Parathyroid adenoma (tissue), 2 donors: Measurements from ENCODE around the gene NXPH2.

Experiments used
- H2AFZ ChIP-seq: fragments of 300-600 bp; sonication (generic); one replicate; pipeline ENCODE4 v1.7.0; 2017; ENCODE audit warnings: antibody characterized with exemption, mild to moderate bottlenecking
- H3K27ac ChIP-seq: fragments of 300-600 bp; sonication (generic); one replicate; pipeline ENCODE4 v1.7.0; 2017
- H3K27me3 ChIP-seq: fragments of 300-600 bp; sonication (generic); one replicate; pipeline ENCODE4 v1.7.0; 2017; ENCODE audit warnings: low read length; ENCODE audit not compliant: control insufficient read depth, insufficient read depth
- H3K36me3 ChIP-seq: fragments of 300-600 bp; sonication (generic); one replicate; pipeline ENCODE4 v1.7.0; 2017; ENCODE audit warnings: low read length; ENCODE audit not compliant: control insufficient read depth, insufficient read depth
- H3K4me1 ChIP-seq: fragments of 300-600 bp; sonication (generic); one replicate; pipeline ENCODE4 v1.7.0; 2017; ENCODE audit warnings: control low read depth
- H3K4me2 ChIP-seq: fragments of 300-600 bp; sonication (generic); one replicate; pipeline ENCODE4 v1.7.0; 2017; ENCODE audit warnings: low read length
- H3K4me3 ChIP-seq: fragments of 300-600 bp; sonication (generic); one replicate; pipeline ENCODE4 v1.7.0; 2017; ENCODE audit warnings: low read depth, low read length
- H3K79me2 ChIP-seq: fragments of 300-600 bp; sonication (generic); one replicate; pipeline ENCODE4 v1.7.0; 2017; ENCODE audit warnings: control low read depth
- H3K9ac ChIP-seq: fragments of 300-600 bp; sonication (generic); one replicate; pipeline ENCODE4 v1.7.0; 2017; ENCODE audit warnings: mild to moderate bottlenecking
- H3K9me3 ChIP-seq: fragments of 300-600 bp; sonication (generic); one replicate; pipeline ENCODE4 v1.7.0; 2017; ENCODE audit warnings: low read length; ENCODE audit not compliant: control insufficient read depth
- TF ChIP-seq, protein P1 (sequence below): fragments of 300-600 bp; sonication (generic); IDR thresholded peaks from one replicate; pipeline ENCODE4 v1.7.0; 2017; ENCODE audit warnings: antibody characterized with exemption, mild to moderate bottlenecking
- donor health status: primary hyperparathyroidism.

NXPH2 gene

DNA sequence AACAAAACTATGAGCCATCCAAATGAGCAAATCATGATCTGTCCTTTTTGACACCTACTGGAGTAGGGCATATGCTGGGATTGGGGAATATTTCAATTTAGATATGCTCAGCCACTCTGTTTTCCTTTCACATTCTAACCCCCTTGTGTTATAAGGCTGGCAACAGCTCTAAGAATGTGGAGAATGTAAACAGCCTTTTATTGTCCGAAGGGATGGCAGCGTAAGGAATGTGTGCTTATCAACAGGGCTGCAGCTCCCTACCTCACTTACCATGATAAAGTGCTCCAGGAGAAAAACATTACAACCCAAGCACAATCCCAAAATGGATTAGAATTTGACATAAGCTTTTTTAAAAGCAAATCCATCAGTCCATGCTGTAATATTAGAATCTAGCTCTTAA, 2.2 kb downstream of the NXPH2 start:
- H3K27me3 ChIP-seq: peaks cover 8% of the 10 kb centered on the region
- H3K79me2 ChIP-seq: no peaks in the 10 kb centered on the region
- no peaks in the 10 kb centered on the region for H3K4me1 ChIP-seq
- H3K36me3 ChIP-seq: no peaks in the 10 kb centered on the region
- no peak overlapping the region for H3K9ac ChIP-seq
- no peak overlapping the region for H3K4me3 ChIP-seq
- no peak overlapping the region for H3K4me2 ChIP-seq
- H3K27ac ChIP-seq: no peak overlapping the region
- no peaks in the 10 kb centered on the region for H3K9me3 ChIP-seq
- H2AFZ ChIP-seq: no peak overlapping the region
- TF ChIP-seq, protein P1, sequence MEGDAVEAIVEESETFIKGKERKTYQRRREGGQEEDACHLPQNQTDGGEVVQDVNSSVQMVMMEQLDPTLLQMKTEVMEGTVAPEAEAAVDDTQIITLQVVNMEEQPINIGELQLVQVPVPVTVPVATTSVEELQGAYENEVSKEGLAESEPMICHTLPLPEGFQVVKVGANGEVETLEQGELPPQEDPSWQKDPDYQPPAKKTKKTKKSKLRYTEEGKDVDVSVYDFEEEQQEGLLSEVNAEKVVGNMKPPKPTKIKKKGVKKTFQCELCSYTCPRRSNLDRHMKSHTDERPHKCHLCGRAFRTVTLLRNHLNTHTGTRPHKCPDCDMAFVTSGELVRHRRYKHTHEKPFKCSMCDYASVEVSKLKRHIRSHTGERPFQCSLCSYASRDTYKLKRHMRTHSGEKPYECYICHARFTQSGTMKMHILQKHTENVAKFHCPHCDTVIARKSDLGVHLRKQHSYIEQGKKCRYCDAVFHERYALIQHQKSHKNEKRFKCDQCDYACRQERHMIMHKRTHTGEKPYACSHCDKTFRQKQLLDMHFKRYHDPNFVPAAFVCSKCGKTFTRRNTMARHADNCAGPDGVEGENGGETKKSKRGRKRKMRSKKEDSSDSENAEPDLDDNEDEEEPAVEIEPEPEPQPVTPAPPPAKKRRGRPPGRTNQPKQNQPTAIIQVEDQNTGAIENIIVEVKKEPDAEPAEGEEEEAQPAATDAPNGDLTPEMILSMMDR: no peak

DNA sequence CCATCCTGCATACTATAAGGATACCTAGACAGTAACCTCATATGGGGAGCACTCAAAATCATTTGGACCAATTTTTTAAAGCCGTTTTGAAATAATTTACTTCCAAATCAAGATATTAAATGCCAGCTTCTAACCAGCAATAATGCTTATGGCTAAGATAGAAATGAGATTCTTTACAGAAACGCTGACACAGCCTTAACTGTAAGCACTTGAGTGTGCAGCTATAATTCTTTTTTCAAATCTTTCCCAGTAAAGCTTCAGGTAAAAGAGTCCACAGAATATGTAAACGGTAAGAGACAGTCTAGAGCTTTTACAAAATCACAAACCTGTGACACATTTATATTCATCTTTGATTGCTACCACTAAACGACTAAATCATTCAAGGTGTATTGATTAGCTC, 4.5 kb downstream of the NXPH2 start:
- peaks cover 5% of the 10 kb centered on the region for H3K27me3 ChIP-seq
- TF ChIP-seq, protein P1: no peak
- H3K9me3 ChIP-seq: no peaks in the 10 kb centered on the region
- H3K36me3 ChIP-seq: no peaks in the 10 kb centered on the region
- no peak overlapping the region for H3K27ac ChIP-seq
- H3K4me3 ChIP-seq: no peak overlapping the region
- no peak overlapping the region for H3K4me2 ChIP-seq
- H3K4me1 ChIP-seq: no peaks in the 10 kb centered on the region
- no peak overlapping the region for H2AFZ ChIP-seq
- no peak overlapping the region for H3K9ac ChIP-seq
- no peaks in the 10 kb centered on the region for H3K79me2 ChIP-seq

DNA sequence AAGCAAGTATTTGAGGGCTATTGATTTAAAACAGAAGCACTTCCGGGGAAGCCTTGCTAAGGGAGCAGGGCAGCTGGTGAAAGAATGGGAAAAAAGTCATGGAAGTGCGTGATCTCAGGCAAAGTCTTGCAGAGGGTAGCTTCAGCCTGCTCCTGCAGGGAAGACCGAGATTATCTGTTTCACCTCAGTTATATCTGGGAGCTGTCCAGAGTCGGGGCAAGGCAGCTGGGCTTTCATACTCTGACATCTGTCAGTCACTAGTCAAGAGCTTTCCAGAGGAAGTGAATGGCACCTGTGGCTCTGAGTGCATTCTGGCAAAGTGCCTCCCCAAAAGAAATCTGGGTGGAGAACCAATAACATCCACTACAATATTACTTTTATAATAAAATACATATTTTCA, 8.7 kb downstream of the NXPH2 start:
- no peaks in the 10 kb centered on the region for H3K4me1 ChIP-seq
- H3K27me3 ChIP-seq: no peaks in the 10 kb centered on the region
- H2AFZ ChIP-seq: no peak overlapping the region
- H3K36me3 ChIP-seq: no peaks in the 10 kb centered on the region
- H3K9ac ChIP-seq: no peak overlapping the region
- no peaks in the 10 kb centered on the region for H3K79me2 ChIP-seq
- TF ChIP-seq, protein P1: no peak
- H3K9me3 ChIP-seq: no peaks in the 10 kb centered on the region
- no peak overlapping the region for H3K4me2 ChIP-seq
- no peak overlapping the region for H3K4me3 ChIP-seq
- no peak overlapping the region for H3K27ac ChIP-seq

DNA sequence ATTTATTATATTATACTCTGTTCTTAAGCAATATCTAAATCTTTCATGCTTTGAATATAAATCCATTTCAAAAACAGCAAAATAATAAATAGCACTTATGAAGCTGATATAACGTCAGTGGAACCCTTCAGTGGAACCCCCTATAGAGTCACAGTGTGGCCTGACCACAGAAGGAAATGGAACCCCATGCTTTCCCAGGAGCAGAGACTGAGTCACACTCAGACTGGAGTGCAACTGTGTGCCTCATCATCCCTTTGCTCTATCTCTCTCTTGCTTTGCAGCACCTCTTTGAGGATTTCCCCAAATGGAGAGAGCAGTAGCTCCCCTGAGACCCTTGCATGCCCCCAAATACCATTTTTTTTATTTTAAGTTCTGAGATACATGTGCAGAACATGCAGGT, 13.1 kb downstream of the NXPH2 start:
- H2AFZ ChIP-seq: no peak overlapping the region
- H3K9me3 ChIP-seq: no peaks in the 10 kb centered on the region
- no peaks in the 10 kb centered on the region for H3K4me1 ChIP-seq
- no peak overlapping the region for H3K27ac ChIP-seq
- H3K4me3 ChIP-seq: no peak overlapping the region
- H3K79me2 ChIP-seq: no peaks in the 10 kb centered on the region
- H3K9ac ChIP-seq: no peak overlapping the region
- TF ChIP-seq, protein P1: no peak
- no peak overlapping the region for H3K4me2 ChIP-seq
- H3K36me3 ChIP-seq: no peaks in the 10 kb centered on the region
- H3K27me3 ChIP-seq: no peaks in the 10 kb centered on the region

DNA sequence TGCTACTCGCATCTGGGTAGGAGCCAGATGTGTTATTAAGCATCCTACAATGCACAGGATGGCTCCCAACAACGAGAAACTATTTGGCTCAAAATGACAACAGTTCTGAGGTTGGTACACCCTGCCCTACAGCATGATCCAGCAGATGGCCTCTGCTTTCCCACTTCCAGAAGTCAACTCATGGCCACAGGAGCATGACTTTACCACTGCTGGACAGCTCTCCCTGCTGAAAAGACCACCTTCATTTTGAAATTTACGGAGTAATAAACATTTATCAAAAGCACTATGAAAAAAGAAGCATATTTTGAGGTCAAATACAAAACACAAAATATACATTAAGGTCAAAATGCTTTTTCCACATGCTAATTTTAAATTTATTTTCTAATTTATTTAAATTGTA, 13.7 kb downstream of the NXPH2 start:
- Histone ChIP-seq H3K9me3 (no peaks in the 10 kb centered on the region), H3K4me2 (no peak overlapping the region), H3K36me3 (no peaks in the 10 kb centered on the region), H3K4me3 (no peak overlapping the region), H3K27me3 (no peaks in the 10 kb centered on the region), H3K27ac (no peak overlapping the region), H3K79me2 (no peaks in the 10 kb centered on the region), H2AFZ (no peak overlapping the region), H3K4me1 (no peaks in the 10 kb centered on the region), H3K9ac (no peak overlapping the region)
- TF ChIP-seq, protein P1: no peak
